NCI-H2081 treated with DMSO at 0.1 percent for 48 hours (cell line): Measurements from ENCODE around the gene CGNL1.

Experiments used
- DNase-seq: peaks from one replicate; lab custom pipeline; 2025; lab: John Stamatoyannopoulos, UW

The CGNL1 gene

GRCh38 chr15:57456559-57456958 lies 80.3 kb downstream of the CGNL1 start:
- DNase-seq, result no peak

GRCh38 chr15:57457726-57458125 lies 81.4 kb downstream of the CGNL1 start:
- no peak for DNase-seq

GRCh38 chr15:57458356-57458781 lies 82.1 kb downstream of the CGNL1 start:
- DNase-seq, result no peak

GRCh38 chr15:57460208-57460816 lies 84.0 kb downstream of the CGNL1 start:
- no peak for DNase-seq

GRCh38 chr15:57461541-57461940 lies 85.2 kb downstream of the CGNL1 start:
- no peak for DNase-seq

GRCh38 chr15:57462381-57462780 lies 86.1 kb downstream of the CGNL1 start:
- DNase-seq, result no peak

GRCh38 chr15:57463360-57463759 lies 87.1 kb downstream of the CGNL1 start:
- DNase-seq, result no peak

- no peak for DNase-seq
These were observed 88.2 kb downstream of the CGNL1 start for GRCh38 chr15:57464480-57464879.

GRCh38 chr15:57468486-57468885 lies 92.2 kb downstream of the CGNL1 start:
- no peak for DNase-seq

- DNase-seq, result no peak
These were observed 94.2 kb downstream of the CGNL1 start for GRCh38 chr15:57470543-57470942.

GRCh38 chr15:57472861-57473260 lies 96.6 kb downstream of the CGNL1 start:
- no peak for DNase-seq

GRCh38 chr15:57476533-57476975 lies 100.2 kb downstream of the CGNL1 start:
- DNase-seq, result no peak

GRCh38 chr15:57477736-57478522 lies 101.6 kb downstream of the CGNL1 start:
- no peak for DNase-seq

- DNase-seq, result no peak
These were observed 102.7 kb downstream of the CGNL1 start for GRCh38 chr15:57479005-57479404.

GRCh38 chr15:57481038-57481705 lies 104.9 kb downstream of the CGNL1 start:
- no peak for DNase-seq

- no peak for DNase-seq
These were observed 109.6 kb downstream of the CGNL1 start for GRCh38 chr15:57485869-57486268.

GRCh38 chr15:57486833-57487232 lies 110.5 kb downstream of the CGNL1 start:
- DNase-seq, result no peak

GRCh38 chr15:57489122-57489521 lies 112.8 kb downstream of the CGNL1 start:
- DNase-seq, result no peak

- no peak for DNase-seq
These were observed 117.0 kb downstream of the CGNL1 start for GRCh38 chr15:57493351-57493750.

- DNase-seq, result no peak
These were observed 118.3 kb downstream of the CGNL1 start for GRCh38 chr15:57494581-57494980.

GRCh38 chr15:57495041-57495440 lies 118.7 kb downstream of the CGNL1 start:
- no peak for DNase-seq

GRCh38 chr15:57495554-57496165 lies 119.4 kb downstream of the CGNL1 start:
- no peak for DNase-seq

- DNase-seq, result no peak
These were observed 120.3 kb downstream of the CGNL1 start for GRCh38 chr15:57496594-57496945.
